Suppressor macrophage treated with lipopolysaccharide for 4 hours (primary cell): ENCODE data around the gene CHTF8.
A peak's percentile ranks its signal among the peaks of the same experiment; 100 is the strongest.
"Not testable (repeated sequence)": the region's sequence is repeated elsewhere in the genome, so short reads cannot be mapped to it uniquely, and the experiment has no call there.

Source experiments
- DNase-seq: peaks from one replicate; pipeline ENCODE4 v3.0.0-alpha.2; 2020

Gene CHTF8

DNA sequence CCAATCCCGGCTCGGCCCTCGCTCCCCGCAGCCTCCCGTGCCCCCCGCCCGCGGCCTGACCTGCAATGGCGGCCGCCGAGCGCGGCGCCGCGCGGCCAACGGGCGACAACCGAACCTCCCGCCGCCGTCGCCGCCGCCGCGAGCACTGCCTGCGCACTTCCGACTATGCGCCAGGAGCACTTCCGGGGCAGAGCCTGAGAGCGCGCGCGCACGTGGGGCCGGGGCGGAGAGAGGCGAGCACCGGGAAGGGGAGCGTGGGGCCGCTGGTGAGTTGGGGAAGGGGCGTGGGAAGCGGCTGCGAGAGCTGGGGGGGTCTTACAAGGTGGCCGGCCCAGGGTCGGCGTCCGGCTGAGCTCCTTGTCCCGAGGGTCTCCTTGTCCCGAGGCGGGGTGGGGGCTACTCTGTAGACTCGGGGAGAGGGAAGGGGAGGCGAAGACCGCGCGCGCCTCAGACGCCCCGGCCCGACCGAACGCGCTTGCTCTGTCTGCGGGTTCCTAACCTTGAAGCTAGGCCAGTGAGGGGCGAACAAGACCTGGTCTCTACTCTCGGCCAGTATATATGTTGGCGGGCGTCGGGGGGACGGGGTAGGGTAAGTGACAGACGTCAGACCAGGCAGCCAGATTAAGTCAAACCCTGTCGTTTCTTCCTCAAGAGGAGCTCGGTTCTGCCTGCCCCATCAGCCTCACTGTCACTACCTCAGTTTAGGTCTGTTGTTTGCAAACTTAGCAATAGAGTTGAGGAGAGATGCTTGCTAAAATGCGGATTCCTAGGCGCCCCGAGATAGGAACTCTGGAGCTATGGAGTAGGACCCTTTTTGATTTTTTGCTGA, at the start of gene CHTF8, which contains the start of gene UTP4:
Gene CHTF8, minus strand, starts transcription at position 165 of the 829 bp plus-strand sequence. CDS start 11,130 bp downstream, outside the sequence.
Gene UTP4, plus strand, starts transcription at position 226 of the 829 bp plus-strand sequence. CDS start 811 bp downstream, outside the sequence.
- peak; percentile 90 for DNase-seq

DNA sequence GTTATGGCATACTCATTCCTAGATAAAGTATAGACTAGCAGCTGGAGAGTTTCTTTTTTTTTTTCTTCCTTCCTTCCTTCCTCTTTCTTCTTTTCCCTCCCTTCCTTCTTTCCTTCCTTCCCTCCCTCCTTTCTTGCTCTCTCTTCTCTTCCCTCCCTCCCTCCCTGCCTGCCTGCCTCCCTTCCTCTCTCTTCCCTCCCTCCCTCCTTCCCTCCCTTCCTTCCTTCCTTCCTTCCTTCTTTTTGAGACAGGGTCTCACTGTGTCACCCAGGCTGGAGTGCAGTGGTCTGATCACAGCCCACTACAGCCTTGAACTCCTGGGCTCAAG, 47.6 kb upstream of the CHTF8 start:
- DNase-seq: no peak

- DNase-seq: peak; percentile 35
These were observed 47.1 kb upstream of the CHTF8 start for GRCh38 chr16:69179328-69180010.

GRCh38 chr16:69176033-69176800, 43.8 kb upstream of the CHTF8 start:
- DNase-seq: no peak

DNA sequence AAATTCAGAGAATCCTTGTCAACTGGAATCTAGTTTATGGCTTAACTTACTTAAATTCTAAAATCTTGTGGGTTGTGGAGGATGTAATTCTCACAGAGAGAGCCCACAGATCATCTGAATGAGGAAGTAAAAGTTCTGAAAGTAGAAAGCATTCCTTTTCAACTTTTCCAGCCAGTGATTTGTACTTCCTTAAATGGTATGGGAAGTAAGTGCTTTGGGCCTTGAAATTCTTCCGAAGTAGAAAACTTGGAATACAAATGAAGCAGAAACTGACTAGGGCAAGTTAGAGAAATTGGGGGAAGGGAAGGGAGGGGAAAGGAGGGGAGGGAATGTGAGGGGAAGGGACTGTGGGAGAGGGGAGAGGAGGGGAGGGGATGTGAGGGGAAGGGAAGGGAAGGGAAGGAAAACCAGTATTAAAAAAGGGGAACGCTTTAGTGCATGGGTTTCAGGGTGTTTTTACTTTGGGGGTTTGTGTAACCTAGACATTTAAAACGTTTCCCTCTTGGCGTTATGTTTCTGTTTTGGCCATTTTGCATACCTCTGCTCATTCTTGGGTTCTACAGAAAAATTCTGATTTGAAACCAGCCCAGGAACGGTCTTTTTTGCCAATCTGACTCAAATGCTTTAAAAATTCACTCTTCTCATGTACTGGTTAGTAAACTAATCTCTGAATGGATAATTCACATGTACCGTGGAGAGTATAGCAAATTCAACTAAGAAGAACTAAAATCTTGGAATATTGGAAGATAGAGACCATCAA, 39.1 kb upstream of the CHTF8 start:
- peak; percentile 78 for DNase-seq

- DNase-seq: no peak
These were observed 37.4 kb upstream of the CHTF8 start for GRCh38 chr16:69169607-69170352.

DNA sequence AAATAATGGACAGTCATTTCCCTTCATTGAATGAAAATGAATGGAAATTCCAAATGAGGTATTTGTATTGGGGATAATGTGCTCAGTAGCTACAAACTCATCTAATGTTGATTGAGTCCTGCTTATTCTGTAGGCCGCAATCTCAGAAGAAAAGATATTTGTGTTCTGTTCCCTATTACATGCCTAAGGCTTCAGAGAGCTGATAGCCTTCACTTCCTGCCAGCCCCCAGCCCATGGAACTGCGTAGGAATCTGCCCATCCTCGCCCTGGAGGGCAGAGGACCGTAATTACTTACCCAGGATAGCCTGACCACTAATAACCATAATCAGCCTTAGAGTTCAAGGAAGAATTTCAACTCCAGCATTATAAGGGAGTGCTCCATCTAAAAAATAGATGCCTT, 36.7 kb upstream of the CHTF8 start:
- no peak for DNase-seq

DNA sequence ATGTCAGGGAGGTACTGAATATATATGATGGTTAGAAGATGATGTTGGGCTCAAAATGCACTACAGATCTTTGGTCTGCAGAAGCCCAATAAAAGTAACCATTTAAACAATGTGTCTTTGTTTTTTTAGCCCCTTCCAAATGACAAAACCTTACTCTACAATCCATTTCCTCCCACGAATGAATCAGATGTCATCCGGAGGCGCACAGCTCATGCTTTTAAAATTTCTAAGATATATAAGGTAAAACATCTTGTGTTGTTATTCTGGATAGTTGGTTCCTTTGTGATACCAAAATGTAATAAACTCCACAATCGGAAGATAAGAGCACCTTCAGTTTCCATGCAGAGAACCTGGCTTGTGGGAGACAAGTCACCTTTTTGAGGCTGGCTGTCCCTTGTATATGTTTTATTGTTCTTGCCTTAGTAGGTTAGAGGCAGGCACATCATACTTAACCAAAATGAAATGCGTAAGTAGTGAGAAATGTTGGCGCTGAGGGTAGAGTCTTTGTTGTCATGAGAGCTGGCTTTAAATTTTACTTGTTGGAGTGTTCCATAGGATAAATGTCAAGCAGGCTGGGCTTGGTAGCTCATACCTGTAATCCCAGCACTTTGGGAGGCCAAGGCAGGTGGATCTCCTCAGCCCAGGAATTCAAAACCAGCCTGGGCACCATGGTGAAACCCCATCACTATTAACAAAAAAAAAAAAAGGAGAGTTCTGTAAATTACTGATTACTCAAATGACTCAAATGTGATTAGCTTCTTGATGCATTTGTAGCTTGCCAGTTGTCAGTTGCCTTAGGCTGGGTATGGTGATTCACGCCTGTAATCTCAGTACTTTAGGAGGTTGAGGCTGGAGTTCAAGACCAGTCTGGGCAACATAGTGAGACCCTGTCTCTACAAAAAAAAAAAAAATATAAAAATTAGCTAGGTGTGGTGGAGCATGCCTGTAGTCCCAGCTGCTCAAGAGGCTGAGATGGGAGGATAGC, 34.9 kb upstream of the CHTF8 start:
- no peak for DNase-seq

DNA sequence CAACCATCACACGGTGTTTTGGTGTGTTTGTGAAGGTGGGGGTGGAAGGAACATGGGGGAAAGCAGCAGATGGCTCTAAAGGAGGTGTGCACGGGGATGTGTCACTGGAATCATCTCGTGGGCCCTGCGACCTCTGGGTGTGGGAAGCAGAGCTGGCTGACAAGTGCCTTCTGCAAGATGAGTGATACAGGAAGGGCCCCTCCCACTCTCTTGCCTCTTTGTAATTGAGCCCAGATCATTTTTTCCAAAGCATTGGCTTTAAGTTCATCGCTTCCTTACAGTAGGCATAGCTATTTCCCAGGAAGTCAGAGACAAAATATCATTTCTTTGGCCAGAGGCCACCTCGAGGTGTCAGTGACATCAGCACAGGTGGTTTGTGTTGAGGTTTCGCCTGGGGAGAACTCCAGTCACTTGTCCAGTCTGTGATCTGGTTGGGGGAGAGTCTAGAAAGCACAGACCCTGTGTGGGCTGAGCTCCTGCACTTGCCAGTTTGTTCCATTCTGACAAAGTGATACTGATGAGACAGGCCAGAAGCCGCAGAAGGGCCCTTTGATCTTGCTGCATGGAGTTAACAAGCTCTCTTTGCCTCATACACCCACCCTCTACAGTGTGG, 33.9 kb upstream of the CHTF8 start:
- DNase-seq: peak; percentile 64

DNA sequence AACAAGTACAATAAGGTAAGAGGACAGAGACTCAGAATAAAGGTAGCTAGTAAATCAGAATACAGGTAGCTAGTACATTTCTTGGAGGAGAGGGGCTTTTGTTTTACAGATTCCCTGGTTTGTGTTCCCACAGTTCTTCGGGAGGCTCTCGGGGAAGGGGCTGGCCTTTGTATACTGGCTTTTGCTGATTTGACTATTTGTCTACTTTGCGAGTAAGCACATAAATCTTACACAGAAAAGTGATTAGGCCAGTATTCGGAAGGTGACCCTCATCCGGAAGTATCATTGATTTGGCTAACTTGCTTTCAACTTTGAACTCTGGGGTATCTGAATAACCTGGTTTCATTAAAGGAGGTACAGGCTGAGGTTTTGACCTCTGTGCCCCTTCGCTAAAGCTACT, 33.2 kb upstream of the CHTF8 start:
- DNase-seq: no peak

- DNase-seq: no peak
These were observed 27.8 kb upstream of the CHTF8 start for GRCh38 chr16:69160192-69160591.

- DNase-seq: peak; percentile 14
These were observed 24.8 kb upstream of the CHTF8 start for GRCh38 chr16:69157196-69157595.

DNA sequence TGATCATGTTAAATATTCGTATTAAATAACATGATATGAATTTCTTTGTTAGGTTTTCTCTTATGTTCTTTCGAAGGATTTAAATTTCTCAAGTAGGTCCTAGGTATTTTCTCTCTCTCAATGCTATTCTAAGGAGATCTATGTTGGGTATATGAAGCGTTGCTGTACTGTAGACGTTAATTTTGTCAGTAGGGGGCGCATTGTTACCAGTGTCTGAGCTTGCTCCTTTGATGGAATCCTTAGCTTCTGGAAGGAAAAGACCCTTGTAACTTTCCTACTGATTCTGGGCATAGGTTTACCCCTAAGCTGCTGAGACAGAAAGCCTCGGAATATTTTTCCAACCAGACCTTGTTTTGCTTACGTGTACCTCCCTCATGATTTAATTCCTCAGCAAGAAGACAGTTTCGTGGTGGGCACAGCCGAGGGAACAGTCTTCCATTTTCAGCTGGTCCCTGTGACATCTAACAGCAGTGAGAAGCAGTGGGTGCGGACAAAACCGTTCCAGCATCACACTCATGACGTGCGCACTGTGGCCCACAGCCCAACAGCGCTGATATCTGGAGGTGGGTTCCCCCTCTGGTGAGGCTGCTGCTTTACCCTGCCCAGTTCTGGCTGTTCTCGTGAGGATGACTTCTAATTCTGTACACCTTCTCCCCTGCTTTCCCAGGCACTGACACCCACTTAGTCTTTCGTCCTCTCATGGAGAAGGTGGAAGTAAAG, 17.9 kb upstream of the CHTF8 start:
- peak; percentile 85 for DNase-seq

- not testable (repeated sequence) for DNase-seq
These were observed 17.2 kb upstream of the CHTF8 start for GRCh38 chr16:69149621-69150020.

DNA sequence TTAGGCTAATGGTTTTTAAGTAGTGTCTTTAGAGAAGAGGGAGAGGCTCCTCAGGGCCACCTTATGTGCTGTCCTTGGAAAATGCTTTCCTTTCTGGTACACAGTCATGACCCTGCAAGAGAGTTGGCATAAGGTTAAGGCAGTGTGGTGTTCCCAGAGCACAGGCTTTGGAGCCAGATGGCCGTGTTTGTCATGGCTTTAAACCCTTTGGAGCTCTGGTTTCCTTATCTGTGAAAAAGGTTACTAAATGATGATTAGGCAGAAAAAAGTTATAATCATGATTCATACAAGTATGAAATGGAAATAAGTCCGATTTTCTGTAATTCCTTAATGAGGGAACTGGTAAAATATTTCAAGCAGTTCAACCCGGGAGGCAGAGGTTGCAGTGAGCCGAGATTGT, 13.3 kb upstream of the CHTF8 start:
- no peak for DNase-seq

GRCh38 chr16:69143116-69143515, 10.7 kb upstream of the CHTF8 start:
- DNase-seq: no peak

DNA sequence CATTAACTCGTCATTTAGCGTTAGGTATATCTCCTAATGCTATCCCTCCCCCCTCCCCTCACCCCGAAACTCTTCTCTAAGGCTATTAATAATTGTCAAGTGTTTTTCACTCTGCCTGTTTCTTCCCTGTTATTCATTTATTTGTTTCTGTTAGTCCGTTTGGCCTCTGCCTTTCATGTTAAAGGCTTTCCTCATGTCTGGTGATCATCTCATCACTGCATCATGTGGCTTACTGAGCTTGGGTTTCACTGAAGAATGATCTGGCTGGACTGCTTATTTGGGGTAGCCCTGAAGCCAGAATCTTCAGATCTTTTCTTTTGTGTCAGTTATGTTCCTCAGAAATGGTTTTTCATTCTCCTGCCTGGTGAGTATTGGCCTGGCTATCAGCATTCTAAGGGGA, 9.5 kb upstream of the CHTF8 start:
- no peak for DNase-seq

GRCh38 chr16:69141014-69141413, 8.6 kb upstream of the CHTF8 start:
- DNase-seq: no peak

GRCh38 chr16:69139464-69139863, 7.1 kb upstream of the CHTF8 start:
- not testable (repeated sequence) for DNase-seq

DNA sequence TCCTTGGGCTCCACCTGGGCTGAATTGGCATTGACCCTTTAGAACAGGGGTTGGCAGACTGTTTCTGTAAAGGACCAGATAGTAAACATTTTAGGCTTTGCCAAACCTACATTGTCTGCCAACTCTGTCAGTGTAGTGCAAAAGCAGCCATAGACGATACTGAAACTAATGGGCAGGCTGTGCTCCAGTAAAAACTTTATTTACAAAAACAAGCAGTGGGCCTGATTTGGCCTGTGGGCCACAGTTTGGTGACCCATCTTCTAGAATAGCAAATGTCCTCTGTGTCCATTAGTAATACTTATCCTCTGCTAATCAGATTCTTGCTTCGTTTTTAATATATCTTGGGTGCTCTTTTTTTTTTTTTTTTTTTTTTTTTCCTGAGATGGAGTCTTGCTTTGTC, 6.2 kb upstream of the CHTF8 start:
- DNase-seq: no peak
